MCF 10A (cell line): ENCODE data around the gene XPO6. TPM values are rescaled to one million over a fixed set of nuclear protein-coding genes. Genes with fewer than 3 reads are reported as not detected.

ENCODE experiments used
- BruUV-seq: library from RNA; stranded (reverse); fragments of 400-500 nt; replicated peaks from 2 replicates; lab custom pipeline; 2021; lab: Mats Ljungman, UMichigan
- CTCF ChIA-PET: fragments of 300-600 bp; sonication (Branson Sonifier 250); formaldehyde crosslinking; extraction: SDS; loops from one replicate; lab custom pipeline; 2021; ENCODE audit warnings: antibody characterized with exemption, inconsistent platforms; lab: Yijun Ruan, JAX
- POLR2A ChIA-PET: fragments of 300-600, 350-650 bp; sonication (Branson Sonifier 250); formaldehyde crosslinking; extraction: SDS; loops from one replicate; lab custom pipeline; 2020; ENCODE audit warnings: antibody characterized with exemption, inconsistent platforms; lab: Yijun Ruan, JAX
- DNase-seq: peaks from one replicate; pipeline ENCODE4 v3.0.0-alpha.2; 2018; ENCODE audit not compliant: unreplicated experiment
- H3K27ac Mint-ChIP-seq: one replicate; pipeline ENCODE4 v1.8.0; 2022; ENCODE audit warnings: mild to moderate bottlenecking, low read depth, mixed read lengths; ENCODE audit not compliant: unreplicated experiment
- H3K27me3 Mint-ChIP-seq: one replicate; pipeline ENCODE4 v1.8.0; 2022; ENCODE audit warnings: mixed read lengths; ENCODE audit not compliant: insufficient read depth, unreplicated experiment
- H3K36me3 Mint-ChIP-seq: one replicate; pipeline ENCODE4 v1.8.0; 2022; ENCODE audit warnings: mild to moderate bottlenecking, moderate library complexity, mixed read lengths; ENCODE audit not compliant: insufficient read depth, unreplicated experiment
- H3K4me1 Mint-ChIP-seq: one replicate; pipeline ENCODE4 v1.8.0; 2022; ENCODE audit warnings: mixed read lengths; ENCODE audit not compliant: insufficient read depth, unreplicated experiment
- H3K4me3 Mint-ChIP-seq: one replicate; pipeline ENCODE4 v1.8.0; 2022; ENCODE audit warnings: mild to moderate bottlenecking, moderate library complexity, mixed read lengths; ENCODE audit not compliant: unreplicated experiment
- H3K9me3 Mint-ChIP-seq: one replicate; pipeline ENCODE4 v1.8.0; 2022; ENCODE audit warnings: mixed read lengths; ENCODE audit not compliant: unreplicated experiment
- intact Hi-C: fragments of 100-400 bp; cut with micrococcal nuclease; formaldehyde crosslinking; loops from 2 replicates; pipeline ENCODE4 v1.14.1; 2022
- total RNA-seq: library from RNA; stranded (reverse); gene quantifications from 2 replicates; pipeline ENCODE4 v1.2.3, GENCODE V29; 2022
- TF ChIP-seq, protein P1 (sequence below): fragments of 200-600 bp; IDR thresholded peaks from one replicate; pipeline ENCODE4 v1.8.0; 2022; ENCODE audit warnings: antibody characterized with exemption, mild to moderate bottlenecking; ENCODE audit not compliant: unreplicated experiment

Gene XPO6
- total RNA-seq, 1 experiment from 2014 or later, result 200 TPM

DNA sequence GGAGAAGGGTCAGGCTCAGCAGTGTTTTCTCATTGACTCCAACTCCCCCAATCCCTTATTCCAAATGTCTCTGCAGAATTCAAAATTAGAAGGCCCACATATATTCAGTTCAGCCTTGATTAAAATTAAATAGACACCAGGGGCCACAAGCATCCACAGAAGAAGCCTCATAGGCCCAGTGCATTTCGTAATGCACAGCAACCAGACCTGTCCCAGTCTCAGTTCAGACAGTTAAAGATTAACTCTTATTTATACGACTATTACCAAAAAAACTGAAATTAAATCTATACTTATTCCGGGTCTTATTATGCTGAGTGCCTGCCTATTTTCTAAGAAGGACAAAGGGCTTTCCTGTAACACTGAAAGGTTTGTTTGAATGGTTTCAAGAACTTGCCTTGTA lies 106.5 kb downstream of the XPO6 start:
- DNase-seq, result no peak
- POLR2A ChIA-PET, result no interaction called here
- intact Hi-C loops, result no loop called here
- CTCF ChIA-PET, result no interaction called here
- H3K36me3 Mint-ChIP-seq, result peaks cover 81% of the 10 kb centered on the region
- no peaks in the 10 kb centered on the region for H3K27me3 Mint-ChIP-seq
- H3K27ac Mint-ChIP-seq, result no peak overlapping the region
- H3K4me3 Mint-ChIP-seq, result no peak overlapping the region
- no peaks in the 10 kb centered on the region for H3K9me3 Mint-ChIP-seq
- TF ChIP-seq, protein P1, sequence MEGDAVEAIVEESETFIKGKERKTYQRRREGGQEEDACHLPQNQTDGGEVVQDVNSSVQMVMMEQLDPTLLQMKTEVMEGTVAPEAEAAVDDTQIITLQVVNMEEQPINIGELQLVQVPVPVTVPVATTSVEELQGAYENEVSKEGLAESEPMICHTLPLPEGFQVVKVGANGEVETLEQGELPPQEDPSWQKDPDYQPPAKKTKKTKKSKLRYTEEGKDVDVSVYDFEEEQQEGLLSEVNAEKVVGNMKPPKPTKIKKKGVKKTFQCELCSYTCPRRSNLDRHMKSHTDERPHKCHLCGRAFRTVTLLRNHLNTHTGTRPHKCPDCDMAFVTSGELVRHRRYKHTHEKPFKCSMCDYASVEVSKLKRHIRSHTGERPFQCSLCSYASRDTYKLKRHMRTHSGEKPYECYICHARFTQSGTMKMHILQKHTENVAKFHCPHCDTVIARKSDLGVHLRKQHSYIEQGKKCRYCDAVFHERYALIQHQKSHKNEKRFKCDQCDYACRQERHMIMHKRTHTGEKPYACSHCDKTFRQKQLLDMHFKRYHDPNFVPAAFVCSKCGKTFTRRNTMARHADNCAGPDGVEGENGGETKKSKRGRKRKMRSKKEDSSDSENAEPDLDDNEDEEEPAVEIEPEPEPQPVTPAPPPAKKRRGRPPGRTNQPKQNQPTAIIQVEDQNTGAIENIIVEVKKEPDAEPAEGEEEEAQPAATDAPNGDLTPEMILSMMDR, result no peak
- no peaks in the 10 kb centered on the region for H3K4me1 Mint-ChIP-seq
- BruUV-seq, result no TSS peak

DNA sequence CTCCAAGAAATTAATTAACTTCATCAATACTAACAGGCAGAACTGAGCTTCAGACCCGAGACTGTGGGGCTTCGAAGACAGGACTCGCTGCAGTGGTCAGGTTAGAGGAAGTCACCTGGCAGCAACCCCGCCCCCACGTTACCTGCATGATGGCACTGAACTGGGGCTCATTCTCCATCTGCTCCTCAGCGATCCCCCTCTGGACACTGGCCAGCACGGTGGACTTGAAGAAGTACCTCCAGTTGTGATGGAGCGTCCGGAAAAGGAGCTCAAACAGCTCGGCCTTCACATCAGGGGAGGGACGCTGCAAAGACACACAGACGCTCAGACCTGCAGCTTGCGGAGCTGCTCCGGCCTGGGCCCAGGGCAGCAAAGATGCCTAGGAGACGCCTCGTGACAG lies 107.4 kb downstream of the XPO6 start:
- BruUV-seq, result no TSS peak

DNA sequence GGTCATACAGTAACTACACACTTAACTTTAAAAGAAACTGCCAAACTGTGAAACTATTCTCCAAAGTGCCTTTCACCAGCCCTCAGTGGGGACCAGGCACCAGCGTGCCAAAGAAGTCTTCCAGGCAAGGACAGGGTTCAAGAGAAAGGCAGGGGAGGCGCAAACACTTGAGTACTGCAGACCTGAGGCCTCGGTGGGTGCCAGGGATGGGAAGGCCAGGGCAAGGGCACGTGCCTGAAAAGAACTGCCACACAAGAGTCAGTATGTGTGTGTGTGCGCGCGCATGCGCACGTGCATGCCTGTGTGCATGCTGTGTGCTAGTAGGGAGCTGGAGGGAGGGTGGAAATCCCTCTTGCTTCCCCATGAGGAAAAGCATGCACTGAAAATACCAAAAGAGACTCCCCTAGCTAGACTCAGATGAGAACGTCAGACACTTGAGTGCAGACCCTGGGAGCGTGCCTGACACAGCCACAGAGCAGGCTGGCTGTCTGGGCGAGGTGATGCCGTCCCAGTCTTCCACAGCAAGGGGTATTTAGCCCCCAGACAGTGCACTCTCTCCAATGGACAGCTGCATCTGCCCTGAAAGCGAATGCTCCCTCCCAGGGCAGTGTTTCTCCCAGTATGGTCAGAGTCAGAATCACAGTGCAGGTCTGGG lies 108.1 kb downstream of the XPO6 start:
- ChIA-PET POLR2A (no interaction called here), CTCF (interaction anchor here (0.6 kb wide), 1 partner anchor 1781 kb away, joined by 3 read pairs; no protein-coding TSS in a partner anchor)
- Mint-ChIP-seq H3K36me3 (peaks cover 68% of the 10 kb centered on the region), H3K9me3 (no peaks in the 10 kb centered on the region), H3K4me1 (no peaks in the 10 kb centered on the region), H3K27me3 (no peaks in the 10 kb centered on the region), H3K4me3 (no peak overlapping the region), H3K27ac (no peak overlapping the region)
- TF ChIP-seq, protein P1, result no peak
- no TSS peak for BruUV-seq
- DNase-seq, result no peak
- intact Hi-C loops, result no loop called here

More for the DNA sequence above, 107.4 kb downstream of the XPO6 start:
- no peak overlapping the region for H3K4me3 Mint-ChIP-seq
- TF ChIP-seq, protein P1, result no peak
- no peaks in the 10 kb centered on the region for H3K9me3 Mint-ChIP-seq
- no peaks in the 10 kb centered on the region for H3K27me3 Mint-ChIP-seq
- DNase-seq, result no peak
- CTCF ChIA-PET, result interaction anchor here (0.6 to 0.9 kb wide), 2 partner anchors 28 to 132 kb away, joined by 3 to 5 read pairs; no protein-coding TSS in a partner anchor
- H3K27ac Mint-ChIP-seq, result no peak overlapping the region
- intact Hi-C loops, result no loop called here
- no peaks in the 10 kb centered on the region for H3K4me1 Mint-ChIP-seq
- H3K36me3 Mint-ChIP-seq, result peaks cover 72% of the 10 kb centered on the region
- POLR2A ChIA-PET, result no interaction called here

DNA sequence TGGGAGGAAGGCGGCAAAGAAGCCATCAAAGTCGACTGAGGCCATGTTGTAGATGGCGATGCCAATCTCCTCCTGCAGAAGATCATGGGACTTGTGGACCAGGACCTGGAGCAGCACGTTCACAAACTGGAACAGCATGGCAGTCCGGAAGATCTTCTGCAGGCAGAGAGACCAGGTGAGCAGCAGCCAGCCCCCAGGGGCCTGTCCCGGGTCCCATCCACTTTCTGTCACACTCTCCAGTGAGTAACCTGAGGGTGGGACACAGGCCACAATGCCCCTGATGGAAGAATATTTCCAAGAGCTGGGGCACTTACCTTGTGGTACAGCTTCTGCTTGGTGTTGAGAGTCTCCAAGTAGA lies 110.3 kb downstream of the XPO6 start:
- no peaks in the 10 kb centered on the region for H3K4me1 Mint-ChIP-seq

More for the DNA sequence above, 110.3 kb downstream of the XPO6 start:
- CTCF ChIA-PET, result no interaction called here
- Mint-ChIP-seq H3K4me3 (no peak overlapping the region), H3K36me3 (peaks cover 73% of the 10 kb centered on the region), H3K27me3 (no peaks in the 10 kb centered on the region), H3K27ac (no peak overlapping the region), H3K9me3 (no peaks in the 10 kb centered on the region)
- intact Hi-C loops, result no loop called here
- no peak for DNase-seq
- no TSS peak for BruUV-seq
- POLR2A ChIA-PET, result no interaction called here
- TF ChIP-seq, protein P1, result no peak
